DMS153 treated with DMSO at 0.1 percent for 48 hours (cell line): ENCODE measurements around the gene ARID3B.
A peak's percentile ranks its signal among the peaks of the same experiment; 100 is the strongest.
"Not testable (repeated sequence)": the region's sequence is repeated elsewhere in the genome, so short reads cannot be mapped to it uniquely, and the experiment has no call there.

Experiments used
- DNase-seq: peaks from one replicate; lab custom pipeline; 2025; ENCODE audit not compliant: unreplicated experiment; lab: John Stamatoyannopoulos, UW

The ARID3B gene

GRCh38 chr15:74535388-74536084, 5.5 kb upstream of the ARID3B start:
- DNase-seq = no peak

GRCh38 chr15:74537736-74538135, 3.3 kb upstream of the ARID3B start:
- no peak for DNase-seq

DNA sequence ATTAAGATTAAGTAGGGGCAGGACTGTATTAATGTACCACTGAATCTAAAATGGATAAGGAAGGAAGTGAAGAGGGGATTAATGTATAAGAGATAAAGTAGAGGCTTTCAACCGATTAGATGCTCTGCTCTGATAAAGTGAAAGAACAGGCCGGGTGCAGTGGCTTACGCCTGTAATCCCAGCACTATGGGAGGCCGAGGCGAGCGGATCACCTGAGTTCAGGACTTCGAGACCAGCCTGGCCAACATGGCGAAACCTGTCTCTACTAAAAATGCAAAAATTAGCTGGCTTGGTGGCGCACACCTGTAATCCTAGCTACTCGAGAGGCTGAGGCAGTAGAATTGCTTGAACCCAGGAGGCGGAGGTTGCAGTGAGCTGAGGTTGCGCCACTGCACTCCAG, 1.5 kb upstream of the ARID3B start:
- DNase-seq = not testable (repeated sequence)

DNA sequence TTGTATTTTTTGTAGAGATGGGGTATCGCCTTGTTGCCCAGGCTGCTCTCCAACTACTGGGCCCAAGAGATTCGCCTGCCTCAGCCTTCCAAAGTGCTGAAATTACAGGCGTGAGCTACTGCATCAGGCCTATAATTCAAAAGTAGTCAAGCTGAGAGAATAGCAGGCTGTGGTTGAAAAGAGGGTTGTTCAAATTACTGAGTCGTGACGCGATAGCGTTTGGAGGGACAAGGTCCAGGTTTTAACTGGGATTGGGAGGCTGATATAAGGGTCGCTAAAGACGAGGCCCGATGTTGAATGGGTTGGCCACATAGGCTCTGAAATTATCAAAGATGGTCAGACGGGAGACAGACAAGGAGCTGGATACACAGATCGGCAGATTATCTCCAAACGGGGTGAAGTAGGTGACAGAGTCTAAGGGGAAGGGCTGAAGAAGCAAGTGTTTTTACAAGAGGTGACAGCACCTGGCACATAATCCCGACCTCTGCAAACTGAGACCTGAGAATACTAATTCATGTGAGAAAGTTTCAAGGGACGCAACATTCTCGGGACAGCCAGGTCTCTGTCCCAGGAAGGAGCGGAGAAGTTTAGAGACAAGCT, 759 bp upstream of the ARID3B start:
- DNase-seq = no peak

DNA sequence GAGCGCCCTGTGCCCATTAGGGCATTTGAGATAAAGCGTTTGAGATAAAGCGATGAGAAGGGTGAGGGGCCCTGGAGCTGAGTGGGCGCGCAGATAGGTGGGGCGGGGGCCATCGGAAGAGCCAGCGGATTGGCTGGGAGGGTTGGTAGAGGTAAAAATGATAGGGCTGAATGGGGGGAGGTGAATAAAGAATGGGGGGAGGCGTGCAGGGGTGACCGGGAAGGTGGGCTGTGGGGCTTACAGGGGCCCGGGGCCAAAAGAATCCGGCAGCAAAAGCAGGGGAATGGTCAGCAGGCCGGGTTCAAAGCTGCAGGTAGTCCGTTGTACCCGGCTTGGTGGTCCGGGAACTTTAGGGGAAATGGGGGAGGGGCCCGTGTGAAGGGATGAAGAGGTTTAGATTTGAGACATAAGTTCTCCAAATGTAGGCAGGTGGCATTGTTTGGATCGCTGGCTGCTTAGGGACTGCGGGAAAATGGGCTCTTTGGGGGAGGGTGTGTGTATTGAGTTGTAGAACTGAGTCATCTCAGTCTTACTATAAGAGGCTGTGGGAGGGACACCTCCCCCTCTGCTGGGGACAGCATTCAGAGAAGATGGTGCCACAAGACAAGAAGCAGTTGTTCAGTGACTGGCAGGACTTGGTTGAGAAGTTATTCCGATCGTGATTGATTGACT, 610 bp downstream of the ARID3B start:
- DNase-seq = no peak

- no peak for DNase-seq
These were observed 1.4 kb downstream of the ARID3B start for GRCh38 chr15:74542166-74543042.

GRCh38 chr15:74543043-74543422, 2.0 kb downstream of the ARID3B start:
- DNase-seq = no peak

DNA sequence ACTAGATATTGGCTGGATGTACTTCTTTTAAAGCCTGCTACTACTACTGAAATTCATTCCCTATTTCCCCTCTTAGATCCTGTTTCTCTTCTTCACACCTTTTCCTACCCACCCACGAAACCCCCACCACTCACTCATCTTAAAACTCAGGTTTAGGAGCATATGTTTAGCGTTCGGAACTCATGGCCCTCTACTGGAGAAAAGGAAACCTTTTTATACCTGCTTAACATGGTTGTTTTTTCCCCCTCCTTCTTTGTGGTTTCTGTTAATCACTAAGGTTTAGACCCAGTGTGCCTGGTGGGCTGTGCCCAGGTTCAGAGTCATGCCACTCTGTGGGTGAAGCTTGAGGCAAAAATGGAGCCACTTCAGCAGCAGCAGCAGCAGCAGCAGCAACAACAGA, 2.6 kb downstream of the ARID3B start:
- no peak for DNase-seq

DNA sequence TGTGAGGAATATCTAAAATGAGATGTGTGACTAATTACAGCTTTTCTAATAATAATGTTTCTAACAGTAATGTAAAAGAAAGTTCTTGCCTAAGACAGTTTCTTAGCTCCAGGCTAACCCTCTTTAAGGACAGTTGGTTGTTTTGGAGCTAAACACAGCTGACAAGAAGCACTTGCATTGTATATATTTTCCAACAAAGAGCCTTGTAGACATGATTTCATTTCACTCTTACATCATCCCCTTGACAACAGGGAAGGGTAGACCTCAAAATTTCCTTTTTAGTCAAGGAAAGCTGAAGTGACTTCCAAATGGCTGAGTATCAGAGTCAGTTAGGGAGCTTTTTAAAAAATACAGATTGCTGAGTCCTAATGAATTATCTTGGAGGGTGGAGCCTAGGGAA, 4.1 kb downstream of the ARID3B start:
- DNase-seq = no peak

GRCh38 chr15:74545776-74546656, 5.0 kb downstream of the ARID3B start:
- DNase-seq = peak; percentile 55

DNA sequence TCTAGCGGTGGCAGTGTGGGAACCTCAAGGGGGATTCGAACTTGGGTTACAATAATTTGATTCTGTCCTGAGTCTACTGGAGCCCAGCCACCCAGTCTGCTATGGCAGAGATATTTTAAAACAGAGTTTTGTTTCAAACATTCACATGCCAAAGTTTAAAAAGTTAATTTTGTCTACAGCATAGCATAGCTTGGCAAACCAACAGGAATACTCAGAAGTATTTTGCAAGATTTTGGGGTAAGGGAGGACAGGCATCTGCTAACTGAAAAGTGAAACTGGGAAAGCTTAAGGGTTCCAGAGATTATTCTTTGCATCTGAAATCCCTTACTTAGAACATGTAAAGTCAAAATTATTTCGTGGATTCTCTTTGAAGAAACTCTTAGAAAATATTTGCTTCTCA, 6.6 kb downstream of the ARID3B start:
- DNase-seq = no peak

DNA sequence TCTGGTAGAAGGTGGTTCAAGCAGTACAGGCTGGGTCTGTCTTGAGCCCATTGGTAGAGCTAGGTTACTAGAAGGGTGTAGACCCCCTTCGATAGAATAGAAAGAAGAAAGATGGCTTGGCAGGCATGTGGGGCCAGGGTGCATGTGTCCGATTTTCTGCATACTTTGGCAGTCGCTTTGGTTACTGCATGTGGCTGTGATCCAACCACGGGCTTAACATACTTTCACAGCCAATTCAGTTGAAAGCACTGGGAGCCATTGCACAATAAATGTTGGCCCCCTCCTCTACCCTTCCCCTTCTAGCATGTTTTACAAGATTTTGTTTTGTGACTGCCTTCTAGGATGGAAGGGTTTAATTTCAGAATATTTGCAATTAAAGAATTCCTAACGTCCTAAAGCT, 7.2 kb downstream of the ARID3B start:
- DNase-seq = no peak

DNA sequence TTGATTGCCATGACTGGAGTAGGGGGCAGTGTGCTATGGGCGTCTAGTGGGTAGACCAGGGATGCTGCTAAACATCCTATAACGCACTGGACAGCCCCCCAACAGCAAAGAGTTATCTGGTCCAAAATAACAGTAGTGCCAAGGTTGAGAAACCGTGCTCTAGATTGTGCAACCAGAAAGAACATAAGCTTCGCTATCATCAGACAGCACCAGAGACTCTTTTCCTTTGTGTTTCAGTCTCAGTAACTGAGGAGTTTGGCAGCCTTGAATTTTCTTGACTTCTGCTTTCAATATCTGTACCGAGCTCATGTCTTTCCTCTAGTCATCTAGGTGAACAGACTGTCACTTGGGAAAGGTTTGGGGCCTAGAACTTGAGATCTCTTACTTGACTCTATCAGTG, 8.8 kb downstream of the ARID3B start:
- DNase-seq = no peak

GRCh38 chr15:74551714-74552113, 10.7 kb downstream of the ARID3B start:
- no peak for DNase-seq

DNA sequence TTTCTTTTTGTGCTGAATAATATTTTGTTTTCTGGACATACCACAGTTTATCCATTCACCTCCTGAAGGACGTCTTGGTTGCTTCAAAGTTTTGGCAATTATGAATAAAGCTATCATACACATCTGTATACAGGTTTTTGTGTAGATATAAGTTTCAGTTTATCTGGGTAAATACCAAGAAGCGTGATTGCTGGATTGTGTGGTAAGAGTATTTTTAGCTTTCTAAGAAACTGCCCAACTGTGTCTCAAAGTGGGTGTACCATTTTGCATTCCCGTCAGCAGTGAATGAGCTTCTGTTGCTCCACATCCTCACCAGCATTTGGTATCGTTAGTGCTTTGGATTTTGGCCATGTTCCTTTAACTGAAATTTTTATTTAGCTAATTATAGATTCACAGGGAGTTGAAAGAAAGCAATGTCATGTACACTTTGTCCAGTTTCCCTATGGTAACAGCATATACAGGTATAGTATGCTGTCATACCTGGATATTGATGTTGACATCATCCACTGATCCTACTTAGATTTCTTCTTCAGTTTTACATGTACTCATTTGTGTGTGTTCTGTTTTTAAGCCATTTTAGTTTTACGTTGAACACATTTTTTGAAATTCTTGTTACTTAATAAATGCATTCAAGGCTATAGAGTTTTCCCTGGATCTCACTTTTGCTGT, 11.9 kb downstream of the ARID3B start:
- DNase-seq = no peak

DNA sequence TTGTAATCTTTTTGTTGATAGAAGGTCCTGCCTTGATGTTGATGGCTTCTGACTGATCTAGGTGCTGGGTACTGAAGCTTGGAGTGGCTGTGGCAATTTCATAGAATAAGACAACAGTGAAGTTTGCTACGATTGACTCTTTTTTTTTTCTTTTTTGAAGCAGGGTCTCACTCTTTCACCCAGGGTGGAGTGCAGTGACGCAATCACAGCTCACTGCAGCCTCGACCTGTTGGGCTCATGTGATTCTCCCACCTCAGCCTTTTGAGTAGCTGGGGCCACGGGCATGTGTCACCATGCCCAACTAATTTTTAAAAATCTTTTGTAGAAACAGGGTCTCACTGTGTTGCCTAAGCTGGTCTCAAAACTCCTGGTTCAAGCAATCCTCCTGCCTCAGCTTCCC, 14.2 kb downstream of the ARID3B start:
- DNase-seq = no peak

DNA sequence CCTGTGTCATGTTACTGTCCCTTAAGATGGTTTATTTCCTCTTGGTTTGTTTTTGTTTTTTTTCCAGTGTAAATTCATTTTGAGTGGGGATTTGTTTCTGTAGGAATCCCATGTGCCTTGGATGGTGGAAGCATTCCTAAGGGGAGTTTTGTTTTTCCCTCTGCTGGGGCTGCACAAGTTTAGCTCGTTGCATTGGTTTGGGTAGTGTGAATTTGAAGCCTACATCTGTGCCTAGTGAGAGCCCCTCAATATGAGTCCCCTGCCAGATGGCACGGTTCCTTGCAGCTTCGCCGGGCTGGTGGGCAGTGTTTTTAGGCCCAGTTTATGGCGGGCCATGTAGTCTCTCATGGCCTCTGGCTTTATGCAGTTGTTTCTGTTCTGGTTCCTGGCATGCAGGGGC, 17.7 kb downstream of the ARID3B start:
- no peak for DNase-seq

DNA sequence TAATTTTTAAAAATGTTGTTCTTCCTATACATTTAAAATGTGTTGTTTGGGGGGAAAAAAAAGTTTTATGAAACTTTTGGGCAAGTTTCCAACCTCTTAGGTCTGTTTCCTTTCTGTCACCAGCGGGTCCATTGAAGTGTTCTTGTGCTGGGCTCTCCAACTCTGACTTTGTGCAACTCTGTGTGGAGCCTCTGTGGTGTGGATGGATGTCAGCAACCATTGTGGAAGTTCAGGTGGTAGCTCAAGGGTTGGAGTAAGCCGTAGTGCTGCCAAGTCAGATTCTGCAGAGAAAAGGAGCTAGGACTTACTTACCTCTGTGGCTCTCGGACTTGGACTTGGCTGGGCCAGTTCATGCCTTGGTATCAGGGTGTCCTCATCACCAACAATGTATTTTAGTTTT, 22.4 kb downstream of the ARID3B start:
- DNase-seq = no peak

DNA sequence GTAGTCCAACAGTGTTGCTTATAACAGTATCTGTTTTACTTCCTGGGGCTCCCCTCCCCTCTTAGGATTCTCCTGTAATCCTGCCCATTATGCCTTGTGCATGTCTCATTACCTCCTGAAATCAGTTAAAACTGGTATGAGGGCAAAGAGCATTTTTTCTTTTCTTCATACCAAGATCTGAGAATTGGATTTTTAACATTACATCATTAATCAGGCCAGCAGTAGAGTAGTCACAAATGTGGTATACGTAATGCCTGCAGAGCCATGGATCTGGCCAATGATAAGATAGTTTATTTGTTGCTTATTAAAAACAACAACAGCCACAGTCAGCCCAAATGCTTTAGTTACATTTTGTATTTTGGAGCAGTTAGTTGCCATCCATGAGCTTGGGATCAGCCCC, 23.2 kb downstream of the ARID3B start:
- no peak for DNase-seq
